CD14-positive monocyte (primary cell): Measurements from ENCODE around the gene KCNH1. TPM values are rescaled to one million over a fixed set of nuclear protein-coding genes. Genes with fewer than 3 reads are reported as not detected.

Source experiments
- DNase-seq, 3 donors: peaks; one replicate each; pipeline ENCODE4 v3.0.0-alpha.2; 2011 to 2022
- H2AFZ ChIP-seq: 2 replicates; pipeline ENCODE4 v1.6.0; 2012; ENCODE audit warnings: mild to moderate bottlenecking, low read depth, low read length, inconsistent platforms; ENCODE audit not compliant: insufficient read depth, poor library complexity, severe bottlenecking
- H3K27ac ChIP-seq, 2 donors: 1 replicate in 1 of 2; 2 replicates in 1 of 2; pipeline ENCODE4 v1.5.1; 2012 to 2013; ENCODE audit warnings: low read length in 2 of 2, control low read depth in 1 of 2, inconsistent platforms in 1 of 2, low read depth in 1 of 2, mild to moderate bottlenecking in 1 of 2
- H3K27me3 ChIP-seq, 2 donors: one replicate each; pipeline versions ENCODE4 v1.6.0 to v1.6.1; 2011 to 2013; ENCODE audit warnings: low read length in 2 of 2; ENCODE audit not compliant: control insufficient read depth in 2 of 2, insufficient read depth in 2 of 2
- H3K36me3 ChIP-seq, 2 donors: replicated peaks in 1 of 2; 1 replicate in 1 of 2; 2 replicates in 1 of 2; pipeline versions ENCODE4 v1.5.1 to v1.6.1; 2012 to 2013; ENCODE audit warnings: low read length in 2 of 2, control low read depth in 1 of 2, inconsistent platforms in 1 of 2, mild to moderate bottlenecking in 1 of 2; ENCODE audit not compliant: insufficient read depth in 2 of 2, control insufficient read depth in 1 of 2
- H3K4me1 ChIP-seq, 2 donors: 1 replicate in 1 of 2; 2 replicates in 1 of 2; pipeline versions ENCODE4 v1.5.1 to v1.6.1; 2012 to 2013; ENCODE audit warnings: low read length in 2 of 2, control low read depth in 1 of 2, inconsistent platforms in 1 of 2, mild to moderate bottlenecking in 1 of 2, moderate library complexity in 1 of 2; ENCODE audit not compliant: insufficient read depth in 2 of 2, control insufficient read depth in 1 of 2
- H3K4me2 ChIP-seq: replicated peaks from 2 replicates; pipeline ENCODE3; 2012; ENCODE audit warnings: low read length, moderate library complexity, mild to moderate bottlenecking; ENCODE audit not compliant: poor library complexity, severe bottlenecking; ENCODE audit errors: extremely low read depth
- H3K4me3 ChIP-seq, 3 experiments: fragments of 200-600 bp in 1 of 3; sonication (generic) in 1 of 3; replicated peaks in 1 of 3; 1 replicate in 2 of 3; 2 replicates in 1 of 3; pipeline ENCODE4 v1.5.1; 2011 to 2013; ENCODE audit warnings: low read length in 3 of 3, mild to moderate bottlenecking in 3 of 3, control low read depth in 2 of 3, low read depth in 2 of 3, inconsistent platforms in 1 of 3, moderate library complexity in 1 of 3
- H3K79me2 ChIP-seq: 2 replicates; pipeline ENCODE4 v1.6.0; 2012; ENCODE audit warnings: mild to moderate bottlenecking, control low read depth, inconsistent platforms, low read length, moderate library complexity; ENCODE audit not compliant: insufficient read depth
- H3K9ac ChIP-seq: 2 replicates; pipeline ENCODE4 v1.6.0; 2017; ENCODE audit warnings: low read length, mild to moderate bottlenecking; ENCODE audit not compliant: insufficient read depth, poor library complexity, severe bottlenecking
- H3K9me3 ChIP-seq, 2 donors: replicated peaks in 1 of 2; 1 replicate in 1 of 2; 2 replicates in 1 of 2; pipeline versions ENCODE4 v1.5.1 to v1.6.1; 2012 to 2013; ENCODE audit warnings: low read length in 2 of 2, control low read depth in 1 of 2; ENCODE audit not compliant: control insufficient read depth in 1 of 2, insufficient read depth in 1 of 2
- H4K20me1 ChIP-seq: 2 replicates; pipeline ENCODE4 v1.6.0; 2012; ENCODE audit warnings: mild to moderate bottlenecking, low read length, control low read depth, moderate library complexity; ENCODE audit not compliant: insufficient read depth
- H3K27ac Mint-ChIP-seq, 7 donors: one replicate each; pipeline ENCODE4 v1.8.0; 2020; ENCODE audit warnings: mild to moderate bottlenecking in 7 of 7, mixed read lengths in 7 of 7, moderate library complexity in 6 of 7, inconsistent platforms in 2 of 7
- H3K27me3 Mint-ChIP-seq, 3 donors: one replicate each; pipeline ENCODE4 v1.8.0; 2021 to 2022; ENCODE audit warnings: low read depth in 3 of 3, mild to moderate bottlenecking in 3 of 3, mixed read lengths in 3 of 3, moderate library complexity in 3 of 3, inconsistent platforms in 1 of 3
- H3K36me3 Mint-ChIP-seq, 2 donors: one replicate each; pipeline ENCODE4 v1.8.0; 2020; ENCODE audit warnings: mixed read lengths in 2 of 2, inconsistent platforms in 1 of 2, mild to moderate bottlenecking in 1 of 2
- H3K4me1 Mint-ChIP-seq: one replicate; pipeline ENCODE4 v1.8.0; 2020; ENCODE audit warnings: mild to moderate bottlenecking, mixed read lengths
- H3K4me3 Mint-ChIP-seq, 2 donors: one replicate each; pipeline ENCODE4 v1.8.0; 2020; ENCODE audit warnings: mild to moderate bottlenecking in 2 of 2, mixed read lengths in 2 of 2, moderate library complexity in 1 of 2
- H3K9me3 Mint-ChIP-seq, 7 donors: one replicate each; pipeline ENCODE4 v1.8.0; 2020 to 2022; ENCODE audit warnings: mixed read lengths in 7 of 7, mild to moderate bottlenecking in 6 of 7, moderate library complexity in 6 of 7, inconsistent platforms in 2 of 7
- CTCF ChIP-seq: fragments of 200-600 bp; IDR thresholded peaks from one replicate; pipeline ENCODE4 v1.8.0; 2022; ENCODE audit warnings: antibody characterized with exemption, mild to moderate bottlenecking
- WGBS: methylation state at CpG from one replicate; pipeline ENCODE4 v1.1.5; 2013; ENCODE audit warnings: missing lambda C conversion rate; ENCODE audit not compliant: insufficient coverage; 5-methylcytosine and 5-hydroxymethylcytosine counted together
- intact Hi-C, 2 donors: fragments of 100-400 bp; cut with micrococcal nuclease; formaldehyde crosslinking; loops; one replicate each; pipeline versions ENCODE4 v1.15.0 to v1.15.1; 2023
- polyA plus RNA-seq, 3 donors: library from polyadenylated mRNA; depleted of rRNA in 1 of 3; unstranded in 2 of 3; stranded (reverse) in 1 of 3; fragments of 300-500 nt in 2 of 3; fragments of >200 nt in 1 of 3; fragmentation: Illumina TruSeq in 2 of 3; gene quantifications; 1 replicate in 2 of 3; 2 replicates in 1 of 3; pipeline ENCODE4 v1.2.3, GENCODE V29; 2012 to 2021

KCNH1 gene
- polyA plus RNA-seq, 3 donors = not detected

GRCh38 chr1:210758761-210759160 is 375.2 kb downstream of the KCNH1 start:
- Mint-ChIP-seq H3K4me1 (no peaks in the 10 kb centered on the region), H3K27me3 (peaks cover 0 to 2% (median 0%) of the 10 kb centered on the region in 3 donors), H3K27ac (no peak overlapping the region), H3K9me3 (peaks cover 2 to 19% (median 5%) of the 10 kb centered on the region in 7 donors), H3K36me3 (no peaks in the 10 kb centered on the region), H3K4me3 (no peak overlapping the region)
- no peak for DNase-seq
- H3K36me3 ChIP-seq = no peaks in the 10 kb centered on the region
- no peaks in the 10 kb centered on the region for H4K20me1 ChIP-seq
- no peak overlapping the region for H3K27ac ChIP-seq
- 100% methylated on average over 1 of the region's 4 CpGs for WGBS
- no peaks in the 10 kb centered on the region for H3K4me1 ChIP-seq
- no peak overlapping the region for H3K4me3 ChIP-seq
- no peak overlapping the region for H3K9ac ChIP-seq
- intact Hi-C loops = no loop called here
- no peak overlapping the region for H2AFZ ChIP-seq
- H3K79me2 ChIP-seq = no peaks in the 10 kb centered on the region
- H3K27me3 ChIP-seq = no peaks in the 10 kb centered on the region
- no peak overlapping the region for H3K4me2 ChIP-seq
- TF ChIP-seq CTCF = no peak
- peaks cover 4 to 16% of the 10 kb centered on the region in 2 donors for H3K9me3 ChIP-seq

- Mint-ChIP-seq H3K27ac (no peak overlapping the region), H3K36me3 (no peaks in the 10 kb centered on the region), H3K9me3 (peaks cover 2 to 19% (median 5%) of the 10 kb centered on the region in 7 donors), H3K27me3 (peaks cover 0 to 2% (median 0%) of the 10 kb centered on the region in 3 donors), H3K4me1 (no peaks in the 10 kb centered on the region), H3K4me3 (no peak overlapping the region)
- H3K4me2 ChIP-seq = no peak overlapping the region
- no peak overlapping the region for H2AFZ ChIP-seq
- H3K27me3 ChIP-seq = no peaks in the 10 kb centered on the region
- H3K36me3 ChIP-seq = no peaks in the 10 kb centered on the region
- 92% methylated on average over 1 of the region's 1 CpG for WGBS
- no peaks in the 10 kb centered on the region for H3K79me2 ChIP-seq
- intact Hi-C loops = no loop called here
- no peaks in the 10 kb centered on the region for H4K20me1 ChIP-seq
- H3K9me3 ChIP-seq = peaks cover 4 to 16% of the 10 kb centered on the region in 2 donors
- no peak overlapping the region for H3K9ac ChIP-seq
- no peak overlapping the region for H3K27ac ChIP-seq
- no peak overlapping the region for H3K4me3 ChIP-seq
- H3K4me1 ChIP-seq = no peaks in the 10 kb centered on the region
- DNase-seq = no peak
- no peak for TF ChIP-seq CTCF
These were observed 375.7 kb downstream of the KCNH1 start for GRCh38 chr1:210758261-210758660.
